Neural cell (in vitro differentiated cells): ENCODE measurements around the gene UHRF2. TPM values are rescaled to one million over a fixed set of nuclear protein-coding genes. Genes with fewer than 3 reads are reported as not detected.

ENCODE experiments used
- H2AFZ ChIP-seq: fragments of 200-600, 300-800 bp; sonication (generic), shearing (Covaris generic); 2 replicates; pipeline ENCODE4 v1.6.0; 2014; ENCODE audit warnings: low read depth, mild to moderate bottlenecking, antibody characterized with exemption, low read length, moderate library complexity
- H3F3A ChIP-seq: fragments of 200-600 bp; shearing (Covaris generic); 2 replicates; pipeline ENCODE4 v1.6.1; 2016; ENCODE audit warnings: mild to moderate bottlenecking, moderate library complexity, mixed read lengths, antibody characterized with exemption, low read length; ENCODE audit not compliant: insufficient read depth, poor library complexity, severe bottlenecking
- H3K27ac ChIP-seq: fragments of 200-600, 300-800 bp; sonication (generic), shearing (Covaris generic); 2 replicates; pipeline ENCODE4 v1.5.1; 2014; ENCODE audit warnings: mild to moderate bottlenecking, low read length, moderate library complexity
- H3K27me3 ChIP-seq: fragments of 300-800, 200-600 bp; sonication (generic), shearing (Covaris generic); 2 replicates; pipeline ENCODE4 v1.6.0; 2014; ENCODE audit warnings: mild to moderate bottlenecking, low read depth, low read length, moderate library complexity; ENCODE audit not compliant: insufficient read depth
- H3K36me3 ChIP-seq: fragments of 300-800, 200-600 bp; sonication (generic), shearing (Covaris generic); 2 replicates; pipeline ENCODE4 v1.5.1; 2014; ENCODE audit warnings: mild to moderate bottlenecking, antibody characterized with exemption, low read length, moderate library complexity; ENCODE audit not compliant: insufficient read depth
- H3K4me2 ChIP-seq: fragments of 300-800, 200-600 bp; sonication (generic), shearing (Covaris generic); 2 replicates; pipeline ENCODE4 v1.6.0; 2014; ENCODE audit warnings: mild to moderate bottlenecking, low read length
- H3K4me3 ChIP-seq: fragments of 300-800, 200-600 bp; sonication (generic), shearing (Covaris generic); 2 replicates; pipeline ENCODE4 v1.5.1; 2014; ENCODE audit warnings: mild to moderate bottlenecking, low read length, moderate library complexity
- H3K79me2 ChIP-seq: fragments of 200-600 bp; shearing (Covaris generic); replicated peaks from 2 replicates; pipeline ENCODE4 v1.6.0; 2014; ENCODE audit warnings: mild to moderate bottlenecking, low read length, moderate library complexity; ENCODE audit not compliant: insufficient read depth
- H3K9ac ChIP-seq: fragments of 300-800, 200-600 bp; sonication (generic), shearing (Covaris generic); 2 replicates; pipeline ENCODE4 v1.6.1; 2016; ENCODE audit warnings: mild to moderate bottlenecking, low read length, mixed read lengths
- H3K9me2 ChIP-seq: fragments of 200-600 bp; shearing (Covaris generic); 2 replicates; pipeline ENCODE4 v1.6.1; 2016; ENCODE audit warnings: mild to moderate bottlenecking, low read length, mixed read lengths; ENCODE audit not compliant: insufficient read depth
- H3K9me3 ChIP-seq: fragments of 200-600, 300-800 bp; sonication (generic), shearing (Covaris generic); 2 replicates; pipeline ENCODE4 v1.6.1; 2016; ENCODE audit warnings: mild to moderate bottlenecking, mixed run types, low read length, moderate library complexity, mixed read lengths
- H4K20me1 ChIP-seq: fragments of 200-600 bp; shearing (Covaris generic); 2 replicates; pipeline ENCODE4 v1.6.1; 2016; ENCODE audit warnings: mild to moderate bottlenecking, mixed run types; ENCODE audit not compliant: insufficient read depth
- CTCF ChIP-seq: fragments of 450-650 bp; IDR thresholded peaks from 2 replicates; pipeline ENCODE4 v1.5.1; 2014; ENCODE audit warnings: antibody characterized with exemption, mild to moderate bottlenecking, moderate library complexity; ENCODE audit not compliant: poor library complexity, severe bottlenecking
- EP300 ChIP-seq: fragments of 450-650 bp; conservative IDR thresholded peaks from 2 replicates; pipeline ENCODE4 v1.6.1; 2014; ENCODE audit warnings: antibody characterized with exemption, mild to moderate bottlenecking, moderate library complexity; ENCODE audit not compliant: poor library complexity, severe bottlenecking
- EZH2 ChIP-seq: fragments of 200-600, 300-800 bp; shearing (Covaris generic), sonication (generic); IDR thresholded peaks from 2 replicates; pipeline ENCODE4 v1.6.1; 2014; ENCODE audit warnings: antibody characterized with exemption, low read length, borderline replicate concordance, mild to moderate bottlenecking; ENCODE audit not compliant: insufficient read depth, poor library complexity, severe bottlenecking
- MXI1 ChIP-seq: fragments of 450-650 bp; conservative IDR thresholded peaks from 2 replicates; pipeline ENCODE4 v1.6.1; 2014; ENCODE audit warnings: antibody characterized with exemption, mild to moderate bottlenecking; ENCODE audit not compliant: poor library complexity, severe bottlenecking
- POLR2AphosphoS5 ChIP-seq: IDR thresholded peaks from 2 replicates; pipeline ENCODE4 v1.6.1; 2012
- RAD21 ChIP-seq: fragments of 450-650 bp; conservative IDR thresholded peaks from 2 replicates; pipeline ENCODE4 v1.6.1; 2014; ENCODE audit warnings: antibody characterized with exemption, mild to moderate bottlenecking, moderate library complexity
- REST ChIP-seq: IDR thresholded peaks from 2 replicates; pipeline ENCODE4 v1.6.1; 2012; ENCODE audit warnings: borderline replicate concordance
- SMC3 ChIP-seq: fragments of 450-650 bp; conservative IDR thresholded peaks from 2 replicates; pipeline ENCODE4 v1.6.1; 2014; ENCODE audit warnings: antibody characterized with exemption, mild to moderate bottlenecking, moderate library complexity; ENCODE audit not compliant: poor library complexity
- TAF1 ChIP-seq: IDR thresholded peaks from 2 replicates; pipeline ENCODE4 v1.6.1; 2012; ENCODE audit warnings: low read depth
- polyA plus RNA-seq: library from polyadenylated mRNA; depleted of rRNA; stranded (reverse); fragments of >200 nt; gene quantifications from 2 replicates; pipeline ENCODE4 v1.2.3, GENCODE V29; 2014

Gene UHRF2
- polyA plus RNA-seq, 1 donor from 2014 or later: 96.6 TPM

- Histone ChIP-seq H3K27ac (no peak overlapping the region), H2AFZ (no peak overlapping the region), H3K9ac (no peak overlapping the region), H3K79me2 (no peaks in the 10 kb centered on the region), H3K9me3 (no peaks in the 10 kb centered on the region), H3K36me3 (no peaks in the 10 kb centered on the region), H3K27me3 (no peaks in the 10 kb centered on the region), H3F3A (no peaks in the 10 kb centered on the region), H3K4me3 (no peak overlapping the region), H3K9me2 (no peaks in the 10 kb centered on the region), H4K20me1 (no peaks in the 10 kb centered on the region), H3K4me2 (no peak overlapping the region)
- TF ChIP-seq RAD21 (no peak), MXI1 (no peak), EZH2 (no peak), CTCF (no peak), EP300 (no peak), POLR2AphosphoS5 (no peak), REST (no peak)
These were observed 109.3 kb downstream of the UHRF2 start for GRCh38 chr9:6522263-6522662.

- Histone ChIP-seq H3K9ac (no peak overlapping the region), H3K27me3 (no peaks in the 10 kb centered on the region), H2AFZ (no peak overlapping the region), H3K36me3 (no peaks in the 10 kb centered on the region), H3K4me2 (no peak overlapping the region), H3K79me2 (no peaks in the 10 kb centered on the region), H3K9me3 (no peaks in the 10 kb centered on the region), H3K27ac (no peak overlapping the region), H3K4me3 (no peak overlapping the region), H4K20me1 (no peaks in the 10 kb centered on the region), H3K9me2 (no peaks in the 10 kb centered on the region), H3F3A (no peaks in the 10 kb centered on the region)
- TF ChIP-seq EZH2 (no peak), REST (no peak), EP300 (no peak), MXI1 (no peak), POLR2AphosphoS5 (no peak), CTCF (no peak), TAF1 (no peak), SMC3 (no peak), RAD21 (no peak)
These were observed 112.5 kb downstream of the UHRF2 start for GRCh38 chr9:6525326-6526045.
